Cardiac fibroblast (primary cell): ENCODE data around the gene ITGA11.

Experiments used
- DNase-seq, 2 donors: peaks; one replicate each; pipeline versions ENCODE4 v3.0.0 to v3.0.0-alpha.2; 2010; ENCODE audit warnings: low read depth in 2 of 2
- H3K4me3 ChIP-seq, 2 donors: replicated peaks in 1 of 2; 1 replicate in 1 of 2; 2 replicates in 1 of 2; pipeline ENCODE4 v1.5.1; 2011; ENCODE audit warnings: low read depth in 2 of 2, low read length in 2 of 2, mild to moderate bottlenecking in 2 of 2, moderate library complexity in 1 of 2
- TF ChIP-seq, protein P1 (sequence below): IDR thresholded peaks from one replicate; pipeline ENCODE4 v1.5.1; 2011; ENCODE audit warnings: low read depth, mild to moderate bottlenecking, low read length, inconsistent platforms

ITGA11 gene

DNA sequence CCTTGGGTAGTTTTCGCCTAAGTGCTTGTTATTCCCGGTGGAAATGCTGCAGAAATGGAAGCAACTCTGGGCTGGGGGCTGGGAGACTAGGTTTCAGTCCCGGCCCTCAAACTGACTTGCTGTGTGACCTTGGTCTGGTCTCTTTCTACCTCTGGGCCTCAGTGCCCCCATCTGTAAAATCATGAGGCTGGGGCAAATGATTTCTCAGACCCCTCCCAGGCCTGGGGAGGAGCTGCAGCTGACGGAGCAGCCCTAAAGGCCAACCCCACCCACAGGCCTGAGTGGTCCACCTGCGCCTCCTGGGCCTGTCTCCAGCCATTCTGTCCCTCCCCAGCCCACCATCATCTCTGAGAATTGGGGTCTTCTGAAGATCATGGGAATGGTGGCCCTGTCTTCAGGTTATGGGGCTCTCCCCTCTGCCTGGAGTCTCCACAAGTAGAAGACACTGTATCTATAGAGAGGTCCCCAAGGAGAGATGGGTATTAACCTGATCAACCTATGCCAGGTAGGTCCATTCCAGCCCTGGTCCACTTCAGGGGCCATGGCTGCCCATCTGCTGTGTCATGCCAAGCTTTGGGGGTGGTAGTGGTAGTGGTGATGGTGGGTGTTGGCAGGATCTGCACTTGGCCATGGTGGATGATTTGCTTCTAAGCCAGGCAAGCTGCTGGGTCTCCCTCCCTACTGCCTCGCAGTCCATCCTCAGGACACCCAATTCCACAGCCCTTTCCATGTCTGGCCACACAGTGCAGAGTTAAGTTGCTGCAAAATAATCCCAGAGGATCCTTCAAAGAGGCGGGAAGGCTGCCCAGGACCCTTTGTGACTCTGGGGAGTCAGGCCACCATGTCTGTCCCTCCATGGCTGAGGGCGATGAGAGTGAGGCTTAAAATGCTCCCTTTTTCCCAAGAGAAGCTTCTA is 46.0 kb downstream of the ITGA11 start:
- no peak overlapping the region for H3K4me3 ChIP-seq
- TF ChIP-seq, protein P1, sequence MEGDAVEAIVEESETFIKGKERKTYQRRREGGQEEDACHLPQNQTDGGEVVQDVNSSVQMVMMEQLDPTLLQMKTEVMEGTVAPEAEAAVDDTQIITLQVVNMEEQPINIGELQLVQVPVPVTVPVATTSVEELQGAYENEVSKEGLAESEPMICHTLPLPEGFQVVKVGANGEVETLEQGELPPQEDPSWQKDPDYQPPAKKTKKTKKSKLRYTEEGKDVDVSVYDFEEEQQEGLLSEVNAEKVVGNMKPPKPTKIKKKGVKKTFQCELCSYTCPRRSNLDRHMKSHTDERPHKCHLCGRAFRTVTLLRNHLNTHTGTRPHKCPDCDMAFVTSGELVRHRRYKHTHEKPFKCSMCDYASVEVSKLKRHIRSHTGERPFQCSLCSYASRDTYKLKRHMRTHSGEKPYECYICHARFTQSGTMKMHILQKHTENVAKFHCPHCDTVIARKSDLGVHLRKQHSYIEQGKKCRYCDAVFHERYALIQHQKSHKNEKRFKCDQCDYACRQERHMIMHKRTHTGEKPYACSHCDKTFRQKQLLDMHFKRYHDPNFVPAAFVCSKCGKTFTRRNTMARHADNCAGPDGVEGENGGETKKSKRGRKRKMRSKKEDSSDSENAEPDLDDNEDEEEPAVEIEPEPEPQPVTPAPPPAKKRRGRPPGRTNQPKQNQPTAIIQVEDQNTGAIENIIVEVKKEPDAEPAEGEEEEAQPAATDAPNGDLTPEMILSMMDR: no peak
- DNase-seq: no peak

DNA sequence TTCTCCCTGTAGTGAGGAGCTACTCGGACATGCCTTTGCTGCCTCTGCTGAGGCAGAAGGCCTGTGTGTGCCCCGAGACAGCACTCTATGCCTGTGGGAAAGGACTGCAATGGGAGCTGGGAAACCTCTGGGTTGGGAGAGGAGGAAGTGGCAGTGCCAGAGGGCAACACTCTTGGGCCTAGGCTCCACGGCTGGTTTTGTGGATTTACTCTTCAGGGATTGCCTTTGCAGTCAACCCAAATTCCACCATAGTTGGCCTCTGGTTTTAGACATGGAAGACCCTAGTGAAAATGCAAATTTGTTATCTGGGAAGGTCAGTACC is 46.8 kb downstream of the ITGA11 start:
- TF ChIP-seq, protein P1: no peak
- H3K4me3 ChIP-seq: no peak overlapping the region
- no peak for DNase-seq

DNA sequence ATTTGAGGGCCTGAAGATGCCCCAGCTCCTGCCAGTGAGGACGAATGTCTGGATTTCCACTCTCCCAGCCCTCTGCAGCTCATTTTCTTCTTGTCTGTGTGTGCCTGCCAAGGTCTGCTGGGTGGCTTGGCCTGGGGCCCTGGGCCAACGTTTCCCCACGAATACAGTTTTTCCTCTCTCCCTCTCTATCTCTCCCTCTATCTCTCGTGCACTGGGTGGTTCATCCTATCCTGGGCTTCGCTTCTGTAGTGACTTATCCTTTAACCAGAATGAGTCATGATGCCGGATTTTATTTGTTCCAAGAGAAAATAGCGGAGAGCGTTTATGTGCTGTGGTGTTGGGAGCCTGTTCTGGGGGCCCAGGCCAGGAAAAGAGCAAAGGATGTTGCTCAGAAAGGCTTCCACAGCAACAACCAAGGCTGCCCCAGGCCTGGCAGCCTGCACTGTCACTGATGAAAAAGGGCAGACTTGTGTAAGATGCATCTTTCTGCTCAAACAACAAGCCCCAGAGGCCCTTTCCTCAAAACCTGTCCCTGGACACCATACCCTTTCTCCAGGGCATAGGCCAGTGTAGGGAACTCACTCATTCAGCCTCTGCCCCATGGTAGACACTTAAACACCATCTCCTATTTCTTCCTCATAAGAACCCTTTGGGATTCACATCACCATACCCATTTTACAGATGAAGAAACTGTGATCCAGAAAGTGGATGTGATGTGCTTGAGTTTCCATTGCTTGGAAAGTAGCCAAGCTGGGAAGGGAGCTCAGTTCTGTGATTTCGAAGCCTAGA is 47.3 kb downstream of the ITGA11 start:
- TF ChIP-seq, protein P1: no peak
- peak; percentile 93 to 95 for DNase-seq
- H3K4me3 ChIP-seq: no peak overlapping the region

DNA sequence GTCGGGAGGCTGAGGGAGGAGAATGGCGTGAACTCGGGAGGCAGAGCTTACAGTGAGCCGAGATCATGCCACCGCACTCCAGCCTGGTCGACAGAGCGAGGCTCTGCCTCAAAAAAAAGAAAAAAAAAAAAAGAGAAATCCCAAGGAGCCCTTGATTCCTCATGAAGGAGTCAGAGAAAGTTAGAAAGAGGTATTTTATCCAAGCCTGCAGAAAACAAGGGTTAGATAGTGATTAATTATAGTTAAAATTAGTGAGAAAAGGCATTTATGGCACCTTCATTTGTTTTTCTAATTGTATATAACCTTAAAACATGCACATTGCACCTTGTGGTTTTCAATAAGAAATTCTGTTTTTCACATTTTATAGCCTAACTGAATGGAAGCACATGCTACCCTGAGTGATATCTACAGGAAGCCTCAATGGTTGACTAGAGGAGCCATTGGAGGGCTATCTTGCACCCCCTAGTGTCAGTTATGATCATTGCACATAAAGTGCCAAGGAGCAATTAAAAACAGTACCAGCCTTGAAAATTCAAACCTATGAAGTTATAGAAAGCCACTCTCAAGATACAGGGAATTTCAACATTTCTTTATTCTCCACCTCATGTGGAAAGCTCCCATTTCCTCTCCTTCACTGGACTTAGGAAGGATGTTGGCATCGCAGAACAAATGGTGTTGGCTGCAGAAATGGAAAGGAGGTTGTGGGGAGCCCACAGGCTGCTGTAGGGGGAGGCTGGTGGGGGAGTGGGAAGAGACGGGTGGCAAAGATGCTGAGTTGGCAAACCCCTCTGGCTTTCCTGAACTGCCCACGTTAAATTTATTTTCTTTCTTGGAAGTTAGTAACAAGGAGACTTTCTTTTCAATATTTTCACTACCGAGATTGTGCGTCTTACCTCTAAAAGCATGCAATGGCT is 48.5 kb downstream of the ITGA11 start:
- TF ChIP-seq, protein P1: peak; percentile 79
- DNase-seq: peak; percentile 69 to 72
- no peak overlapping the region for H3K4me3 ChIP-seq

DNA sequence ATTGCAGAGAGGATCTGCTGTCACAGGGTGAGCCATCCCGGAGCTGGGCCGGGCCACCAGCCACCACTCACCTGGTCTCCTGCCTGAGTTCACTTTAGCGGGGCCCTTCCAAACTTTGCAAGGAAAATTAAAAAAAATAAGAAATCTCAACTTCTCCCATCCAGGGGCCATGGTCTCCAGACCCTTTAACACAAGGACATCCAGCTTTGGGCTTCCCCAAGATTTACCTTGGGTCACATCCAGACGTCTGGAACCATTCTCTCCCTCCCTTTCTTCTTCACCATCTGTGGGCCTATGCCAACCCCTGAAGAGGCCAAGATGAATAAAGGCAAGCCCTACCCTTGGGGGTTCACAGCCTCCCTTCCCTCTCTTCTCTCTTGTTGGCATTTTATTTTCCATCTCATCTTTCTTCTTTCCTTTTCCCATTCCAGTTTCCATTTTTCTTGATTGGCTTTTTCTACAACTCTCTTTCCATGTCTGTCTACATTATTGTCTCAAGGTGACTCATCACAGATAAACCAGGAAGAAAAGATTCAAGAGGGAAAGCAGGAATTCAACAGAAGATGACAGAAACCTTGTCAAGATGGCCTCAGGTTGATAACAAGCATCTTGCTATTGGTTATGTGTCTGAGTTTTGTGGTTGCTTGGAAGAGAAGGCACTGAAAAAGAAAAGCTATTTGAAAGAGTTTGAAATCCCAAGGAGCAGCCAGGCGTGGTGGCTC is 49.5 kb downstream of the ITGA11 start:
- DNase-seq: no peak
- no peak overlapping the region for H3K4me3 ChIP-seq
- TF ChIP-seq, protein P1: no peak

DNA sequence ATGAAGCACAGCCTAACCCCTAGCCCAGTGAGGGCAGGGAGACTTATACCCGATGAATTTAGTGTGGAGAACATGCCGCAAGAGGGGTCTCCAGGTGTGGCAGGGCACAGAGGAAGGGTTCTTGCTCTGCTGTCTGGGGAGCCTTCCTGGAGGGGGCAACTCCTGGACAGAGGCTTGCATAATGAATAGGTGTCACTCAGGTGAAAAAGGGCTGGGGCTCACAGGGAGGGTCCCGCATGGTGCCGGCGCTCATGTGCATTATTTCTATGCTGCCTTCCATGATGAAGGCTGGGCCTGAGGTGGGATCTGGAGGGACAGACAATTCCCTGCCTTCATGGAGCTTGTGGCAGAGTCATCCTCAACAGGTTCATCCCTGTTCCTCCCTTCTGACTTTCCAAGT is 51.5 kb downstream of the ITGA11 start:
- TF ChIP-seq, protein P1: no peak
- no peak overlapping the region for H3K4me3 ChIP-seq
- DNase-seq: no peak
